Muscle of leg (tissue), 11 donors: ENCODE results near the gene PROSER2. TPM values are rescaled to one million over a fixed set of nuclear protein-coding genes. Genes with fewer than 3 reads are reported as not detected.
"Not testable (repeated sequence)": the region's sequence is repeated elsewhere in the genome, so short reads cannot be mapped to it uniquely, and the experiment has no call there.

ENCODE experiments used
- DNase-seq: peaks from one replicate; pipeline ENCODE4 v3.0.0; 2013
- H3K27ac ChIP-seq: one replicate; pipeline ENCODE4 v1.5.1; 2013; ENCODE audit warnings: mild to moderate bottlenecking, low read length, control low read depth
- H3K27me3 ChIP-seq: one replicate; pipeline ENCODE4 v1.6.1; 2013; ENCODE audit warnings: low read length; ENCODE audit not compliant: control insufficient read depth, insufficient read depth
- H3K36me3 ChIP-seq: one replicate; pipeline ENCODE4 v1.6.1; 2013; ENCODE audit warnings: low read length; ENCODE audit not compliant: control insufficient read depth, insufficient read depth
- H3K4me1 ChIP-seq: one replicate; pipeline ENCODE4 v1.6.1; 2013; ENCODE audit warnings: low read length; ENCODE audit not compliant: control insufficient read depth, insufficient read depth
- H3K4me3 ChIP-seq: one replicate; pipeline ENCODE4 v1.5.1; 2013; ENCODE audit warnings: low read length, control low read depth
- H3K9me3 ChIP-seq: replicated peaks from 2 replicates; pipeline ENCODE4 v1.6.1; 2013; ENCODE audit warnings: low read depth, low read length; ENCODE audit not compliant: control insufficient read depth
- WGBS: methylation state at CpG from one replicate; pipeline ENCODE4 v1.1.5; 2013; ENCODE audit warnings: missing lambda C conversion rate; ENCODE audit not compliant: insufficient coverage; 5-methylcytosine and 5-hydroxymethylcytosine counted together
- polyA plus RNA-seq, 8 donors: library from polyadenylated mRNA; unstranded; fragments of 120-200 nt; gene quantifications; one replicate each; pipeline versions ENCODE4 v1.2.1 to v1.2.3, GENCODE V29; 2013; ENCODE audit warnings: inconsistent platforms in 1 of 8, low replicate concordance in 1 of 8; ENCODE audit not compliant: insufficient read length in 8 of 8, insufficient read depth in 1 of 8
- total RNA-seq: library from RNA; stranded (reverse); fragments of 120-200 nt; gene quantifications from one replicate; pipeline ENCODE4 v1.2.4, GENCODE V29; 2013

PROSER2 gene
- total and polyA plus RNA-seq, 9 donors = 3.4 to 5.5 (median 4.0) TPM

DNA sequence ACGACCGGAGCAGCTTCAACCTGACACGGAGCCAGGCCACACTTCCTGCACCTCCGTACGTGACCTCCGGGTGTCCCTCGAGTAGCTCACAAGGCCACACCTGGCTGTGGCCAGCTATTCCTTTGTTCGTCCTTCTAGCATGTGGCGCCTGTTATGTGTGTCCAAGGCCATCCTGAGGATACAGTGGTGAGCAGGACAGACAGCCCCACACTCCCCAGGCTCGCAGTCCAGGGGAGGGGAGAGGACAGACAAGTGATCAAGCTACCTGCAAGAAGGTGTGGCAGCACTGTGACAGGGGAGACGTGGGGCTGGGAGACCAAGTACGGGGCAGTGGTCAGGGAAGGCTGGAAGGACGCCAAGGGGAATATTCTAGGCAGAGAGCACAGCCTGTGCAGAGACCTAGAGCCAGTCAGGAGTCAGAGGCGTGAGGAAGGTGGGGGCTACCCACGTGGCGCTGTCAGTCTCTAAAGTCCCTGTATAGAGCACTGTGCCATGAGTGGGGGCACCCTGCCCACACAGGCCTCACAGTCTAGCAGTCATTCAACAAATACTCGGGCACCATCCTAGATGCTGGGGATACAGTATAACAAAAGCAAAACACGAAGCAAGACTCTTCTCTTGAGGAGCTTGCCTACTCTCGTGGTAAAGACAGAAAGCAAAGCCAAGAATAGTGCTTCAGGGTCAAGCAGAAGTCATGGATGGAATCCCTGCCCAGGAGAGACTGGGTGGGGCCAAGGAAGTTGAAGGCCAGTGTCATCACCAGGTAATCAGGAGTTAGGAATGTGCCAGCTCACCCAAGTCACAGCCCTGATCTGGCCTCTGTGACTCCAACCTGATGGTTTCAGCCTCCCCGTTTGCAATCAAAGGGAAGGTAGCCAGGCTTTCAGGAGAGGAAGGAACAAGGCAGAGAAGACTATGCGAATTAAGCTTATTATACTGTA is 58.6 kb downstream of the PROSER2 start:
- WGBS = 74% methylated on average over 16 of the region's 21 CpGs
- Histone ChIP-seq H3K36me3 (no peaks in the 10 kb centered on the region), H3K9me3 (no peaks in the 10 kb centered on the region), H3K4me1 (peaks cover 4% of the 10 kb centered on the region), H3K4me3 (no peak overlapping the region), H3K27ac (no peak overlapping the region), H3K27me3 (no peaks in the 10 kb centered on the region)
- DNase-seq = no peak

DNA sequence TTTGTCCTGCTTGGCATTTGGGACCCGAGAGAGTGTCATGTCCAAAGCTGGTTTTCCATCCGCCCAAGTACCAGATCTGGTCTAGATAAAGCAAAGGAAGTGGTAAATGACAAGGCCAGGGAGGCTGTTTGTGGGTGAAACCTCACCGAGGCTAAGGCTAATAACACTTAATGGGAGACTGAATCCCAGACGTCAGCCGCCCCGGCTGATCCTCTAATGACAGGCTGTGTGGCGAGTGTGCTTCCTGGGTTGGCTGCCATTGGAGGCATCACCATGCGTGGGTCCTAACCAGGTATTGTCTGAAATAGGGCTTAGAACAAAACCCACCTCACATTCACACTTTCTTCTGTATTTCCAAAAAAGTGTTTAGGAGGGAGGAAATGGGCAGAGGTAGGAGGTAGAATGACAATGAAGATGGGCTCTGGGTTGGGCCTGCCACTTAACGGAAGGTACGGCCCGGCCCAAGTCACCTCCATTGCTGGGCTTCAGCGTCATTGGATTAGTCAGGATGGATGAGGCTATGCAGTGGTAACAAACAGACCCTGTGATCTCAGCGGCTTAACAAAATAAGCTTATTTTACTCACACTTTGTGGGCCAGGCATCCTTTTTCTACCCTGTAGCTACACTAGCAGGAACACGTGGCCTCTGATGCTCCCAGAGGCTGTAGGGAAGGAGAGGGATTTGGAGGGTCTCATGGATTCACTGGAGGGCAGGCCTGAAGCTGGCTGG is 59.7 kb downstream of the PROSER2 start:
- Histone ChIP-seq H3K27ac (no peak overlapping the region), H3K27me3 (no peaks in the 10 kb centered on the region), H3K9me3 (no peaks in the 10 kb centered on the region), H3K36me3 (no peaks in the 10 kb centered on the region), H3K4me3 (no peak overlapping the region), H3K4me1 (peaks cover 6% of the 10 kb centered on the region)
- 88% methylated on average over 9 of the region's 14 CpGs for WGBS
- DNase-seq = no peak

DNA sequence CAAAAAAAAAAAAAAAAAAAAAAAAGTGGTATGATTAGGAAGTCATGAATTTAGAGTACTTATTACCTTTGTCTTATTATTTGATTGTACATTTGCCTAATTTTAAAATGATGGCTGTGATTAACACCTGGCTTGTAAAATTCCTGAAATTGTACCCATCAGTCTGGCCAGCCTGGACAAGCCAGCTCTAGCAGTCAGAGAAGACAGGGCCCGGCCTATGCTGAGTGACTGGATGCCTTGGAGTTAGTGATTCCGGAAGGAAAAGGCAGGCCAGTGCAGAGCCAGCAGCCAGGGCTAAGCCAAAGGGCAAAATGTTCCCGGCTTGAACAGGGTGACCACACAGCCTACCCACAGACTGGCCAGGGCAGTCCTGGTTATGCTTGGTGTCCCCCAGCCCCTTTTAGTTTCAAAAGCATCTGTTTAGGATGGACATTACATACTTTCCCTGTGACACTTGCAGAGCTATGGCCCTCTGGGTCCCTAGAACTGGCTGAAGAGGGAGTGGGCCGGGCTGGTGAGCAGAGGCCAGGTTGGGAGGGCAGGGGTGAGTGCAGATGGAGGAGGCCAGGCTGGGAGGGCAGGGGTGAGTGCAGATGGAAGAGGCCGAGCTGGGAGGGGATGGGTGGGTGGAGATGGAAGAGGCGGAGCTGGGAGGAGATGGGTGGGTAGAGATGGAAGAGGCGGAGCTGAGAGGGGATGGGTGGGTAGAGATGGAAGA is 61.7 kb downstream of the PROSER2 start:
- no peak overlapping the region for H3K4me3 ChIP-seq
- no peak for DNase-seq
- H3K27ac ChIP-seq = no peak overlapping the region
- H3K27me3 ChIP-seq = no peaks in the 10 kb centered on the region
- H3K9me3 ChIP-seq = no peaks in the 10 kb centered on the region
- peaks cover 7% of the 10 kb centered on the region for H3K4me1 ChIP-seq
- WGBS = 86% methylated on average over 6 of the region's 7 CpGs
- no peaks in the 10 kb centered on the region for H3K36me3 ChIP-seq

DNA sequence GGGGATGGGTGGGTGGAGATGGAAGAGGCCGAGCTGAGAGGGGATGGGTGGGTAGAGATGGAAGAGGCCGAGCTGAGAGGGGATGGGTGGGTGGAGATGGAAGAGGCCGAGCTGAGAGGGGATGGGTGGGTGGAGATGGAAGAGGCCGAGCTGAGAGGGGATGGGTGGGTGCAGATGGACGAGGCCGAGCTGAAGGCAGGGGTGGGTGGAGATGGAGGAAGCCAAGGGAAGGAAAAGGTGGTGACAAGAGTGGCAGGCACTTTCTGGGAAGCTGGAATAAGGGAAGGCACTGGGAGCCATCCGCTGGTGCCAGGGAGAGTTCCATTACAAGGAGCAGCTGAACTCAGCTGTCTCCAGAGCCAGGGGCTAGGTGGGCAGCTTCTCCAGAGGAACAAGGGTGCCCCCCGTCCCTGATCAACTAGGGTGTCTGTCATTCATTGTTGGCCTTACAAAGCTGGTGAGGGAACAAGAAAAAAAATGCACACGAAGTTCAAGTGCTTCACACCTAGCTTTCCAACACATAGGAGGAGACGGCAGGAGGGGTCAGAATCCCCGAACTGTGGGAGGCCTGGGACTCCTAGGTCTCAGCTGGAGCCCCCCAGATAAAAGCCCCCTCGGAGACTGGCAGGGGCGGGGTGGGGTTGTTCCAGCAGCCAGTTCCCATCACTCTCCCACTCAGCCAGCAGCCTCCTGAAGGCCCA is 62.4 kb downstream of the PROSER2 start:
- 66% methylated on average over 6 of the region's 13 CpGs for WGBS

DNA sequence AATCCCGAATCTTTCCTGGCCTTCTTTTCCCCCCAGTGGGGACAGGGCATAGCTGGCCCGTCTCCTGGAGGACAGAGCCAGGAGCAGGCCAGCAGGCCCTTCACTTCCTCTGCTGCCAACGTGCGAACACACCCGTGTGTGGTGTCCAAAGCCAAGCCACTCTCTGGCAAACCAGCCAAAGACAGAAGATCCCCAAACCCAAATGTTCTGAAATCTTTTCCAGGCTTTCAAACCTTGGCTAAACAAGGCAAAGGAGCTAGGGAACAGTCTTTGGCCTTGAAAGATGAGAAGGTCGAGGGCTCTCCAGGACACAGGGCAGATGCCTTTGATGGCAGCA is 63.0 kb downstream of the PROSER2 start:
- 77% methylated on average over 6 of the region's 6 CpGs for WGBS
- Histone ChIP-seq H3K27ac (no peak overlapping the region), H3K4me3 (no peak overlapping the region), H3K4me1 (peaks cover 7% of the 10 kb centered on the region), H3K36me3 (no peaks in the 10 kb centered on the region), H3K9me3 (no peaks in the 10 kb centered on the region), H3K27me3 (no peaks in the 10 kb centered on the region)
- DNase-seq = no peak

More for the DNA sequence above, 62.4 kb downstream of the PROSER2 start:
- DNase-seq = no peak
- H3K36me3 ChIP-seq = no peaks in the 10 kb centered on the region
- no peaks in the 10 kb centered on the region for H3K27me3 ChIP-seq
- no peak overlapping the region for H3K27ac ChIP-seq
- H3K4me1 ChIP-seq = peaks cover 7% of the 10 kb centered on the region
- no peak overlapping the region for H3K4me3 ChIP-seq
- H3K9me3 ChIP-seq = no peaks in the 10 kb centered on the region

DNA sequence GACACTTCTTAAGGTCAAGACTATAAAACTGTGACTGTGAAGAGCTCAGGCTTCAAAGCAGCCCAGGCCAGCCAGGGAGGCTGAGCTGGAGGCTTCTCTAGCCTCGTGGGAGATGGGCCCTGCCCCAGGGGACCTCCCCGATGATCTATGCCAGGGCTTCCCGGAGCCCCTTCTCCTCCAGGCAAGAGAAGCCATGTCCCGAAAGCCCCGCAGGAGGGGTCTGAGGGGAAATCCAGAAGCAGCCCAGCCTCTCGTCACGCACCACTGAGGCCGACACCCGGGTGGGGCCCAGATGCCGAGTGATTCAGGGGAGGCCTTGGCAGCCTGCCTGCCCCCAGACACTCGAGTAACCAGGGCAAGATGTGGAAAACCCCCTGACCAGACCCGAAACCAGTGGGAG is 63.7 kb downstream of the PROSER2 start:
- Histone ChIP-seq H3K36me3 (no peaks in the 10 kb centered on the region), H3K27ac (no peak overlapping the region), H3K4me1 (peaks cover 7% of the 10 kb centered on the region), H3K9me3 (no peaks in the 10 kb centered on the region), H3K27me3 (no peaks in the 10 kb centered on the region), H3K4me3 (no peak overlapping the region)
- DNase-seq = no peak
- WGBS = 77% methylated on average over 8 of the region's 12 CpGs

DNA sequence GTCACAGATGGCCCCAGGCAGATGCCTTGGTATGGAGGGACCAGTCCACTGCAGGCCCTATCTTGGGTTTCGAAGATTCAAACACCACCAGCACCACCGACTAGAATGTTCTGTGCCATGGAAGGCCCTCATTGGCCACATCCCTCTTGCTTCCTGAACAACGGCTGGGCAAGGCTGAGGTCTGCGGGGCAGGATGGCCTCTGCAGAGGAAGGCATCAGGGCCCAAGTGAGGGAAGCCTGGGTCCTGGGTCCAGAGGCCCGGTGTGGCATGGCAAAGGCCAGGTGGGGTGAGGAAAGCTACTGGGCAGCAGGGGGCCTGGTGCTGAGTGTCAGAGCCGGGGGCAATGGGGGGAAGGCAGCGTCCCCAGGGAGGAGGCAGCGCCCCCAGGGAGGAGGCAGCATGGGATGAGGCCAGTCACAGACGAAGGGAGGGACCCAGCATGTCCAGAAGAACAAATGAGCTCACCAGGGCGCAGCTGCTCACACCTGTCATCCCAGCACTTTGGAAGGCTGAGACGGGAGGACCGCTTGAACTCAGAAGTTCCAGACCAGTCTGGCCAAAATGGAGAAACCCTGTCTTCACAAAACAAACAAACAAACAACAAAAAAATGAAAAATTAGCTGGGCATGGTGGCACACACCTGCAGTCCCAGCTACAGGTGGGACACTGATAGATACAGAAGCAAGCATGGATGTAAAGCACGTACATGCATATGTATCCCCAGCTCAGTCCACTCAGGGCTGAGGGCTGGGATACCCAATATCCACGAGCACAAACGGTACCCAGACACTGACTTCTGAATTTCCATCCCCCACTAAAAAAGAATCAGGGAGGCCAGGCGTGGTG is 64.4 kb downstream of the PROSER2 start:
- 80% methylated on average over 10 of the region's 16 CpGs for WGBS
- Histone ChIP-seq H3K9me3 (no peaks in the 10 kb centered on the region), H3K4me3 (no peak overlapping the region), H3K27me3 (no peaks in the 10 kb centered on the region), H3K36me3 (no peaks in the 10 kb centered on the region), H3K4me1 (peaks cover 7% of the 10 kb centered on the region), H3K27ac (no peak overlapping the region)
- DNase-seq = no peak

DNA sequence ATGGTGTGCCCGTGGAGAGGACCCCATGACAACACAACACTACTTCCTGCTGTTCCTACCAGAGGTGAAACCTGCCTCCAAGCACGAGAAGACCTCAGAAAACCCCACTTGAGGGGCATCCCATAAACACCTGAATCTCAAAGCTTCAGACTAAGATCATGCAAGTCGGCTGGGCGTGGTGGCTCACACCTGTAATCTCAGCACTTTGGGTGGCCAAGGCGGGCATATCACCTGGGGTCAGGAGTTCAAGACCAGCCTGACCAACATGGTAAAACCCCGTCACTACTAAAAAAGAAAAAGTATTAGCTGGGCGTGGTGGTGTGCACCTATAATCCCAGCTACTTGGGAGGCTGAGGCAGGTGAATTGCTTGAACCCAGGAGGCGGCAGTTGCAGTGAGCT is 66.1 kb downstream of the PROSER2 start:
- H3K4me1 ChIP-seq, H3K9me3 ChIP-seq, H3K27ac ChIP-seq, H3K4me3 ChIP-seq, H3K36me3 ChIP-seq, H3K27me3 ChIP-seq, DNase-seq: not testable (repeated sequence)
- 69% methylated on average over 2 of the region's 8 CpGs for WGBS

DNA sequence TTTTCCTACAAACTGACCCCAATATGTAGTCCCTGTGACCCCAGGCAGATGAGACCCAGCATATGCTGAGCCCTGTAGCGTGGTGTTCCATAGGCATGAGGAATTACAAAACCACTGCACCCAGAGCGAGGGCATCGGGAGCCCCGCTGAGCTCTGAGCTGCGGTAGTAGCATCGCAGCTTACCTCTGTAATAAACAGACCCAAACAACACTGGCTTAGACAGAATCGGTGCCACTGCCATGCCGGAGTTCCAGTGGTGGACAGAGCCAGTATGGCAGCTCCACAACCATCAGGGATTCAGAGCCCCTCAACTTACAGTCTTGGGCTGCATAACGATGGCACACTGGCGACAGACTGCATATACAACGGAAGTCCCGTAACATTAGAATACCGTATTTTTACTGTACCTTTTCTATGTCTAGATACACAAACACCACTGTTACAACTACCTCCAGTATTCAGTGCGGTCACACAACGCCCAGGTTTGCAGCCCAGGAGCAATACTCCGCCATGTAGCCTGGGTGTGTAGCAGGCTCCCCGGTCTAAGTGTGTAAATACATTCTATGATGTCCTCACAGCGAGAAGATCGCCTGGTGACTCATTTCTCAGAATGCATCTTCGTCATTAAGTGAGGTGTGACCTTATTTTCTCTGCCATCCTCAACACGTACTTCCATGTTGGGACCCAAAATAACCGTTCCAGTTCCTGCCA is 68.8 kb downstream of the PROSER2 start:
- H3K36me3 ChIP-seq = no peaks in the 10 kb centered on the region
- peaks cover 3% of the 10 kb centered on the region for H3K4me1 ChIP-seq
- H3K27ac ChIP-seq = no peak overlapping the region
- no peaks in the 10 kb centered on the region for H3K9me3 ChIP-seq
- DNase-seq = no peak
- 93% methylated on average over 20 of the region's 22 CpGs for WGBS
- H3K27me3 ChIP-seq = no peaks in the 10 kb centered on the region
- H3K4me3 ChIP-seq = no peak overlapping the region
